Psoas muscle (tissue), 8 donors: Measurements from ENCODE around the gene KCTD3. TPM values are rescaled to one million over a fixed set of nuclear protein-coding genes. Genes with fewer than 3 reads are reported as not detected.

Experiments used
- ATAC-seq, 4 donors: fragments of 200-7000 bp; cut with Tn5 transposase; one replicate each; pipeline ENCODE4 v1.9.1; 2020; ENCODE audit warnings: moderate library complexity in 3 of 4, mild to moderate bottlenecking in 2 of 4
- DNase-seq, 2 donors: peaks; one replicate each; pipeline ENCODE4 v3.0.0-alpha.2; 2020
- H3K27ac ChIP-seq: fragments of 200-600 bp; one replicate; pipeline ENCODE4 v1.8.0; 2022
- H3K27me3 ChIP-seq, 3 donors: fragments of 200-600 bp in 1 of 3; one replicate each; pipeline versions ENCODE4 v1.6.1 to v1.8.0; 2013 to 2022; ENCODE audit warnings: low read length in 2 of 3, mild to moderate bottlenecking in 2 of 3, moderate library complexity in 1 of 3; ENCODE audit not compliant: insufficient read depth in 3 of 3
- H3K36me3 ChIP-seq, 2 donors: fragments of 200-600 bp in 1 of 2; one replicate each; pipeline versions ENCODE4 v1.6.1 to v1.8.0; 2013 to 2022; ENCODE audit warnings: low read depth in 1 of 2, mild to moderate bottlenecking in 1 of 2, moderate library complexity in 1 of 2; ENCODE audit not compliant: insufficient read depth in 1 of 2
- H3K4me1 ChIP-seq: fragments of 200-600 bp; one replicate; pipeline ENCODE4 v1.8.0; 2022
- H3K4me3 ChIP-seq: fragments of 200-600 bp; one replicate; pipeline ENCODE4 v1.8.0; 2022; ENCODE audit warnings: mild to moderate bottlenecking
- H3K9me3 ChIP-seq: fragments of 200-600 bp; one replicate; pipeline ENCODE4 v1.8.0; 2022
- WGBS, 3 donors: extraction: QIAGEN DNeasy Blood & Tissue Kit; methylation state at CpG; one replicate each; pipeline versions ENCODE4 v1.1.6 to v1.1.7; 2013; 5-methylcytosine and 5-hydroxymethylcytosine counted together
- intact Hi-C, 2 donors: fragments of 100-400 bp; cut with DNase I; formaldehyde crosslinking; loops; one replicate each; pipeline versions ENCODE4 v1.11.0 to v1.14.2; 2022
- polyA plus RNA-seq, 3 donors: library from polyadenylated mRNA; stranded (reverse); fragments of 200-250 nt; gene quantifications; one replicate each; pipeline ENCODE4 v1.2.3, GENCODE V29; 2013
- total RNA-seq, 4 donors: library from RNA; stranded (reverse); fragmentation: NEBNext Ultra II Directional in 2 of 4; extraction: Animal tissue kit (Norgen Biotek cat#: 25700) in 2 of 4; gene quantifications; one replicate each; pipeline versions ENCODE4 v1.2.1 to v1.2.4, GENCODE V29; 2021 to 2023
- TF ChIP-seq, protein P1 (sequence below): fragments of 200-600 bp; IDR thresholded peaks from one replicate; pipeline ENCODE4 v1.8.0; 2022; ENCODE audit warnings: antibody characterized with exemption
- donor health status: healthy with polysubstance abuse.
- donor health status: DM: no; HTN: no; CAD: no; lungs with moderate emphysema.
- donor health status: Bipolar disorder and iron deficiency.
- donor health status: healthy.
- donor health status: DM: yes; HTN: yes; CAD: no.
- donor health status: DM: no; HTN: no; CAD: no.
- donor health status: DM: no; HTN: no; CAD: no.
- donor health status: DM: yes; HTN: yes; CAD: no.

Gene KCTD3
- total and polyA plus RNA-seq, 7 donors = 6.9 to 20.8 (median 12.8) TPM

DNA sequence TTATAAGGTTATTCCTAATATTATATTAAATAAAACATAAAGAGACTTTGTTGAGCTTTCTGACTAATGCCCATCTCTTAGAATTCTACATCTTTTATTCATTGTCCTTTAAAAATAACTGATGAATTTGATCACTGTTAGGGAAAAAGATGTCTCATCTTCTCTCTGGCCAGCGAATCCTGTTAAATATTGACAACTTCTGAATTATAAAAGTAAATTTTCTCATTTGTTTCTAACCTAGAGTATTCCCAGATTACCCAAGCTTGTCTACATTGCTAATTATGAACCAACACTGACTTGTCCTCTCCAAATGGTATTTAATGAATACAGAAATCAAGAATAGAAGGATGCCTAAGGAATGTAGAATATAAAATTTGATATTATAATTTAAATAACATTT, 24.8 kb upstream of the KCTD3 start:
- DNase-seq (no peak), ATAC-seq (no peak)
- peaks cover 12% of the 10 kb centered on the region for H3K9me3 ChIP-seq
- no peaks in the 10 kb centered on the region for H3K4me1 ChIP-seq
- H3K36me3 ChIP-seq = no peaks in the 10 kb centered on the region
- intact Hi-C loops = no loop called here
- 77 to 85% (median 83%) methylated on average over 1 of the region's 1 CpG for WGBS, 3 donors
- TF ChIP-seq, protein P1, sequence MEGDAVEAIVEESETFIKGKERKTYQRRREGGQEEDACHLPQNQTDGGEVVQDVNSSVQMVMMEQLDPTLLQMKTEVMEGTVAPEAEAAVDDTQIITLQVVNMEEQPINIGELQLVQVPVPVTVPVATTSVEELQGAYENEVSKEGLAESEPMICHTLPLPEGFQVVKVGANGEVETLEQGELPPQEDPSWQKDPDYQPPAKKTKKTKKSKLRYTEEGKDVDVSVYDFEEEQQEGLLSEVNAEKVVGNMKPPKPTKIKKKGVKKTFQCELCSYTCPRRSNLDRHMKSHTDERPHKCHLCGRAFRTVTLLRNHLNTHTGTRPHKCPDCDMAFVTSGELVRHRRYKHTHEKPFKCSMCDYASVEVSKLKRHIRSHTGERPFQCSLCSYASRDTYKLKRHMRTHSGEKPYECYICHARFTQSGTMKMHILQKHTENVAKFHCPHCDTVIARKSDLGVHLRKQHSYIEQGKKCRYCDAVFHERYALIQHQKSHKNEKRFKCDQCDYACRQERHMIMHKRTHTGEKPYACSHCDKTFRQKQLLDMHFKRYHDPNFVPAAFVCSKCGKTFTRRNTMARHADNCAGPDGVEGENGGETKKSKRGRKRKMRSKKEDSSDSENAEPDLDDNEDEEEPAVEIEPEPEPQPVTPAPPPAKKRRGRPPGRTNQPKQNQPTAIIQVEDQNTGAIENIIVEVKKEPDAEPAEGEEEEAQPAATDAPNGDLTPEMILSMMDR = no peak
- no peak overlapping the region for H3K27ac ChIP-seq
- no peaks in the 10 kb centered on the region for H3K27me3 ChIP-seq
- H3K4me3 ChIP-seq = no peak overlapping the region

DNA sequence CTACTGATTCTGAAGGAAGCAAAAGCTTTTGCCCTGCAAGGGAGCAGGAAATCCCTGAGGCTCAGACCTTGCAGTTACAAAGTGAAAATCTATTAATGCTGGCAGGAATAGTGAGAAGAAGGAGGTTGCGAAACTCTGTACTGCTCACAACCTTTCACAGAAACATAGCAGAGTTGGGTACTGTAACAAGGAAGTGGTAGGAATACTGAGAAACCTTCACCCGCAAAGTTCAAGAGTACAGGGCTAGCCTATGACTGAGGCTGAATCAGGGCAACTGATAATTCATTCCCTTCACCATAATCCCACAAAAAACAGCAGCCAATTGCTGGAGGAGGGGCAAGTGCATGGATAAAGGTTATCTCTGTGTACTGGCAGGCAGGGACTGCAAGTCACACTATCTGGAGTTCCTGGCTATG, 23.9 kb upstream of the KCTD3 start:
- Histone ChIP-seq H3K27me3 (no peaks in the 10 kb centered on the region), H3K4me1 (no peaks in the 10 kb centered on the region), H3K9me3 (peaks cover 12% of the 10 kb centered on the region), H3K4me3 (no peak overlapping the region), H3K27ac (no peak overlapping the region), H3K36me3 (no peaks in the 10 kb centered on the region)
- no peak for ATAC-seq
- DNase-seq = no peak
- 84 to 87% (median 85%) methylated on average over 2 of the region's 2 CpGs for WGBS, 3 donors
- intact Hi-C loops = no loop called here
- TF ChIP-seq, protein P1 = no peak

GRCh38 chr1:215543806-215544205, 23.3 kb upstream of the KCTD3 start:
- Histone ChIP-seq H3K9me3 (peaks cover 12% of the 10 kb centered on the region), H3K27ac (no peak overlapping the region), H3K36me3 (no peaks in the 10 kb centered on the region), H3K4me1 (no peaks in the 10 kb centered on the region), H3K4me3 (no peak overlapping the region), H3K27me3 (no peaks in the 10 kb centered on the region)
- intact Hi-C loops = no loop called here
- TF ChIP-seq, protein P1 = no peak
- no peak for DNase-seq
- no peak for ATAC-seq
- 94 to 98% (median 96%) methylated on average over 2 of the region's 2 CpGs for WGBS, 3 donors

GRCh38 chr1:215544566-215544965, 22.5 kb upstream of the KCTD3 start:
- Histone ChIP-seq H3K4me3 (no peak overlapping the region), H3K27me3 (no peaks in the 10 kb centered on the region), H3K4me1 (no peaks in the 10 kb centered on the region), H3K36me3 (no peaks in the 10 kb centered on the region), H3K9me3 (peaks cover 12% of the 10 kb centered on the region), H3K27ac (no peak overlapping the region)
- ATAC-seq (no peak), DNase-seq (no peak)
- 77 to 83% (median 77%) methylated on average over 5 of the region's 5 CpGs for WGBS, 3 donors
- intact Hi-C loops = no loop called here
- TF ChIP-seq, protein P1 = no peak

GRCh38 chr1:215545096-215545495, 22.0 kb upstream of the KCTD3 start:
- no peak for ATAC-seq
- H3K27me3 ChIP-seq = no peaks in the 10 kb centered on the region
- intact Hi-C loops = no loop called here
- H3K9me3 ChIP-seq = peaks cover 12% of the 10 kb centered on the region
- H3K4me1 ChIP-seq = no peaks in the 10 kb centered on the region
- no peak overlapping the region for H3K4me3 ChIP-seq
- DNase-seq = no peak
- no peak overlapping the region for H3K27ac ChIP-seq
- TF ChIP-seq, protein P1 = no peak
- H3K36me3 ChIP-seq = no peaks in the 10 kb centered on the region
